ENCODE data around the gene HS6ST3. TPM values are rescaled to one million over a fixed set of nuclear protein-coding genes. Genes with fewer than 3 reads are reported as not detected.
"Not testable (repeated sequence)": the region's sequence is repeated elsewhere in the genome, so short reads cannot be mapped to it uniquely, and the experiment has no call there.

HS6ST3 gene
- total and polyA plus RNA-seq, 2 donors from 2014 or later, result 0.47 to 1.2 TPM

DNA sequence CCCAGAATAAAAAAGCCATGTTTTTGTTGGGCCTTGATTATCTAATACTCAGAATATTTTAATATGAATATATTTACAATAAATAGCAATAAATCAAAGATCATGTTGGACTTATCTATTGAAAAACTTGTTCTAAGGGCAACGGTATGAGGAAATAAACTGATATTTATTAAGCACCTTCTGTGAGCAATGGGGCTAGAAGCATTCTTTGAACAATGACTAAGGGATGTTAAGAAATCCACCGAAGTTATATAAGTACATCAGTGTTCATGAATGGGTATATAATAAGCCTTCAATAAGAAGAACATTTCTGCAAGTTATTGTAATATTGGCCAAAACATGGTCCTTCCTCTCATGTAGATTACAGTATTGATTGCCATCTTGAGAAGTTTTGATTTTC lies 682.5 kb downstream of the HS6ST3 start:
- H3K27ac ChIP-seq (ENCODE audit: low read depth in 2 of 2, low read length in 2 of 2), result no peak overlapping the region
- DNase-seq (no peak), FAIRE-seq (no peak)
- no peaks in the 10 kb centered on the region for H3K4me1 ChIP-seq (ENCODE audit: control insufficient read depth in 2 of 3, insufficient read depth in 2 of 3, low read depth in 1 of 3, low read length in 3 of 3)
- no peak overlapping the region for H3K9ac ChIP-seq (ENCODE audit: low read length in 3 of 3)
- no peaks in the 10 kb centered on the region for H3K9me3 ChIP-seq (ENCODE audit: control insufficient read depth in 2 of 3, insufficient read depth in 1 of 3, low read length in 3 of 3)
- H3K4me3 ChIP-seq (ENCODE audit: low read length in 3 of 3), result no peak overlapping the region
- no peaks in the 10 kb centered on the region for H3K36me3 ChIP-seq (ENCODE audit: control insufficient read depth in 2 of 3, insufficient read depth in 3 of 3, low read length in 3 of 3)
- intact Hi-C loops (cut with DNase I), result no loop called here
- no peaks in the 10 kb centered on the region for H3K27me3 ChIP-seq (ENCODE audit: control insufficient read depth, insufficient read depth, low read length)
- TF ChIP-seq, protein P1, sequence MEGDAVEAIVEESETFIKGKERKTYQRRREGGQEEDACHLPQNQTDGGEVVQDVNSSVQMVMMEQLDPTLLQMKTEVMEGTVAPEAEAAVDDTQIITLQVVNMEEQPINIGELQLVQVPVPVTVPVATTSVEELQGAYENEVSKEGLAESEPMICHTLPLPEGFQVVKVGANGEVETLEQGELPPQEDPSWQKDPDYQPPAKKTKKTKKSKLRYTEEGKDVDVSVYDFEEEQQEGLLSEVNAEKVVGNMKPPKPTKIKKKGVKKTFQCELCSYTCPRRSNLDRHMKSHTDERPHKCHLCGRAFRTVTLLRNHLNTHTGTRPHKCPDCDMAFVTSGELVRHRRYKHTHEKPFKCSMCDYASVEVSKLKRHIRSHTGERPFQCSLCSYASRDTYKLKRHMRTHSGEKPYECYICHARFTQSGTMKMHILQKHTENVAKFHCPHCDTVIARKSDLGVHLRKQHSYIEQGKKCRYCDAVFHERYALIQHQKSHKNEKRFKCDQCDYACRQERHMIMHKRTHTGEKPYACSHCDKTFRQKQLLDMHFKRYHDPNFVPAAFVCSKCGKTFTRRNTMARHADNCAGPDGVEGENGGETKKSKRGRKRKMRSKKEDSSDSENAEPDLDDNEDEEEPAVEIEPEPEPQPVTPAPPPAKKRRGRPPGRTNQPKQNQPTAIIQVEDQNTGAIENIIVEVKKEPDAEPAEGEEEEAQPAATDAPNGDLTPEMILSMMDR (IDR thresholded peaks at IDR 0.05; ENCODE audit: borderline replicate concordance, extremely low read depth, insufficient read depth), result no peak

DNA sequence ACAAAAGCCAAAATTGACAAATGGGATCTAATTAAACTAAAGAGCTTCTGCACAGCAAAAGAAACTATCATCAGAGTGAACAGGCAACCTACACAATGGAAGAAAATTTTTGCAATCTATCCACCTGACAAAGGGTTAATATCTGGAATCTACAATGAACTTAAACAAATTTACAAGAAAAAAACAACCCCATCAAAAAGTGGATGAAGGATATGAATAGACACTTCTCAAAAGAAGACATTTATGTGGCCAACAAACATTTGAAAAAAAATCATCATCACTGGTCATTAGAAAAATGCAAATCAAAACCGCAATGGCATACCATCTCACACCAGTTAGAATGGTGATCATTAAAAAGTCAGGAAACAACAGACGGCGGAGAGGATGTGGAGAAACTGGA lies 688.4 kb downstream of the HS6ST3 start:
- H3K27ac ChIP-seq (ENCODE audit: low read depth in 2 of 2, low read length in 2 of 2); H3K9me3 ChIP-seq (ENCODE audit: control insufficient read depth in 2 of 3, insufficient read depth in 1 of 3, low read length in 3 of 3); H3K4me1 ChIP-seq (ENCODE audit: control insufficient read depth in 2 of 3, insufficient read depth in 2 of 3, low read depth in 1 of 3, low read length in 3 of 3); intact Hi-C loops (cut with DNase I); FAIRE-seq; H3K36me3 ChIP-seq (ENCODE audit: control insufficient read depth in 2 of 3, insufficient read depth in 3 of 3, low read length in 3 of 3); H3K9ac ChIP-seq (ENCODE audit: low read length in 3 of 3); H3K27me3 ChIP-seq (ENCODE audit: control insufficient read depth, insufficient read depth, low read length); DNase-seq; H3K4me3 ChIP-seq (ENCODE audit: low read length in 3 of 3): not testable (repeated sequence)

DNA sequence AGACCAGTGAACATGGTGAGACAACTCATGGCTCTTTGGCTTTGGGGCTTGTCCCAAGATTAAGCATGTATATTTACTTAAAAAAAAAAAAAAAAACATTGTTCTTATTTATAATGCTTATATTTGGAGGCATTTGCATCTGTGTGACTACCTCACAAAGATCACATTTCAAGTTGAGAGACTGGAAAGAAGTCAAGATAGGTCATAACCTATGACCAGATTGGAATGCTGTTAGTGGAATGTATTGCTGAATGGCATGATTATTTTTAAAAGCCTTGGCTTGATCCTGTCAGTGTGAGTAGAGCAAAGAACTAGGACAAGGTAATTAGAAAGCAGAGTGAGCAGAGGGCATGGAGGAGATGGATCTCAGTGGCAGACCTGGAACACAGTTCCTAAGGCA lies 689.8 kb downstream of the HS6ST3 start:
- DNase-seq, result no peak
- Histone ChIP-seq H3K27me3 (ENCODE audit: control insufficient read depth, insufficient read depth, low read length) (no peaks in the 10 kb centered on the region), H3K36me3 (ENCODE audit: control insufficient read depth in 2 of 3, insufficient read depth in 3 of 3, low read length in 3 of 3) (no peaks in the 10 kb centered on the region), H3K9me3 (ENCODE audit: control insufficient read depth in 2 of 3, insufficient read depth in 1 of 3, low read length in 3 of 3) (no peaks in the 10 kb centered on the region), H3K4me3 (ENCODE audit: low read length in 3 of 3) (no peak overlapping the region), H3K4me1 (ENCODE audit: control insufficient read depth in 2 of 3, insufficient read depth in 2 of 3, low read depth in 1 of 3, low read length in 3 of 3) (no peaks in the 10 kb centered on the region), H3K9ac (ENCODE audit: low read length in 3 of 3) (no peak overlapping the region), H3K27ac (ENCODE audit: low read depth in 2 of 2, low read length in 2 of 2) (no peak overlapping the region)
- FAIRE-seq, result no peak
- TF ChIP-seq, protein P1 (IDR thresholded peaks at IDR 0.05; ENCODE audit: borderline replicate concordance, extremely low read depth, insufficient read depth), result no peak
- intact Hi-C loops (cut with DNase I), result no loop called here

DNA sequence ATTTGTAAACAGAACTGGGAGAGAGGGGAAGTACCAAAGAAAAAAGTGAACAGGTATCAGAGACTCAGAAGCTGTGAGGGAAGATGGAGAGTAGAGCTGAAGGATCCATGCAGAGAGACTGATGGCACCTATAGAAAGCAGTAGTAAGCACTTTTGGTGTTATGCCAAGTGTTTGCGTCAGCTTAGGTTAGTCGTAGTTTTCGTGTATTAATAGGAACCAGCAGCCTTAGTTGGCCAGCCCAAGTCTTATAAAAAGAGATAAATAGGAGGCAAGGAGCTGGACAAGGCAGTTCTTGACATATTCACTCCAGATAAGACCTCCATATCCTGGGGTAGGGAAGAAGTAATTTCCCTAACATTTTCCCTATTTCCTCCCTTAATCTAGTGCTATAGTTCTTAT lies 690.2 kb downstream of the HS6ST3 start:
- TF ChIP-seq, protein P1 (IDR thresholded peaks at IDR 0.05; ENCODE audit: borderline replicate concordance, extremely low read depth, insufficient read depth), result no peak
- Histone ChIP-seq H3K27me3 (ENCODE audit: control insufficient read depth, insufficient read depth, low read length) (no peaks in the 10 kb centered on the region), H3K4me1 (ENCODE audit: control insufficient read depth in 2 of 3, insufficient read depth in 2 of 3, low read depth in 1 of 3, low read length in 3 of 3) (no peaks in the 10 kb centered on the region), H3K4me3 (ENCODE audit: low read length in 3 of 3) (no peak overlapping the region), H3K36me3 (ENCODE audit: control insufficient read depth in 2 of 3, insufficient read depth in 3 of 3, low read length in 3 of 3) (no peaks in the 10 kb centered on the region), H3K9me3 (ENCODE audit: control insufficient read depth in 2 of 3, insufficient read depth in 1 of 3, low read length in 3 of 3) (no peaks in the 10 kb centered on the region), H3K9ac (ENCODE audit: low read length in 3 of 3) (no peak overlapping the region), H3K27ac (ENCODE audit: low read depth in 2 of 2, low read length in 2 of 2) (no peak overlapping the region)
- intact Hi-C loops (cut with DNase I), result no loop called here
- no peak for FAIRE-seq
- no peak for DNase-seq
